ENCODE data around the gene WDR47. TPM values are rescaled to one million over a fixed set of nuclear protein-coding genes. Genes with fewer than 3 reads are reported as not detected.
"Not testable (repeated sequence)": the region's sequence is repeated elsewhere in the genome, so short reads cannot be mapped to it uniquely, and the experiment has no call there.

The WDR47 gene
- total RNA-seq, 2 experiments from 2014 or later = 8.2 to 8.4 TPM

DNA sequence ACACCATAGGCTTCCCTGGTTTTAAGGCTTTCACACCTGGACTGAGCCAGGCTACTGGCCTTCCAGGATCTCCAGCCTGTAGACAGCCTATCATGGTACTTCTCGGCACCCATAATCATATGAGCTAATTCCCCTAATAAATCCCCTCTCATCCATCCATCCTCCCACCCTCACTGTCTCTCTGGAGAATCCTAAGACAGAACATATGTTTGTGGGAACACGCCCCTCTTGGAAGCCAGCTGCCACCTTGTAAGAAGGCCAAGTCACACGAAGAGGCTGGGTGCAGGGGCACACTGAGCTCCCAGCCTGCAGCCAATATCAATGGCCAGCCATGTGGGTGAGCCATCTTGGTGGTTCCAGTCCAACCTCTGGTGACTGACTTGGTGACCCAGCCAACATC is 86.0 kb downstream of the WDR47 start:
- intact Hi-C loops (cut with micrococcal nuclease) = no loop called here
- H3K36me3 Mint-ChIP-seq (ENCODE audit: low read depth) = peaks cover 44% of the 10 kb centered on the region
- CTCF ChIA-PET = interaction anchor here (0.6 kb wide), 1 partner anchor 176 kb away, joined by 3 read pairs; no protein-coding TSS in a partner anchor
- H3K4me3 Mint-ChIP-seq = no peak overlapping the region
- no peak for DNase-seq
- peaks cover 40% of the 10 kb centered on the region for H3K4me1 Mint-ChIP-seq (ENCODE audit: low read depth)
- H3K27me3 Mint-ChIP-seq (ENCODE audit: low read depth) = no peaks in the 10 kb centered on the region
- no peaks in the 10 kb centered on the region for H3K9me3 Mint-ChIP-seq
- H3K27ac Mint-ChIP-seq = peak overlapping the region; percentile 41

DNA sequence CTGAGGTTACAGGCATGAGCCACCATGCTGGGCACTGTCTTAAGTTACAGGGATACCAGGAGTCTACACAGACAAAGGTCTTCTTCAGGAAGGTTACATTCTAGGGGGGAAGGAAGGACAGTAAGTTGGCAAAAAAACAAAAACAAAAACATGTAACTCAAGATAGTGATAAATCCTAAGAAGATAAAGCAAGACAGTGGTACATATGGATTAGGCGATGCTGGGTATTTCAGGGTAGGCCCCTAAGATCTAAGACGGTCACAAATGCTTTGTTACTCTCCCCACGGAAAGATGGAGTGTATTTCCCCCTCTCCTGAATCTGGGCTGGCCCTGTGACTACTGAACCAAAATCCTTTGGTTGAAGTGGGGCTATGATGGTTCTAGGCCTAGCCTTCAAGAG is 86.8 kb downstream of the WDR47 start:
- H3K27ac Mint-ChIP-seq = no peak overlapping the region
- peaks cover 38% of the 10 kb centered on the region for H3K36me3 Mint-ChIP-seq (ENCODE audit: low read depth)
- CTCF ChIA-PET = no interaction called here
- intact Hi-C loops (cut with micrococcal nuclease) = no loop called here
- H3K27me3 Mint-ChIP-seq (ENCODE audit: low read depth) = no peaks in the 10 kb centered on the region
- no peak overlapping the region for H3K4me3 Mint-ChIP-seq
- H3K4me1 Mint-ChIP-seq (ENCODE audit: low read depth) = peaks cover 38% of the 10 kb centered on the region
- no peaks in the 10 kb centered on the region for H3K9me3 Mint-ChIP-seq
- DNase-seq = no peak

DNA sequence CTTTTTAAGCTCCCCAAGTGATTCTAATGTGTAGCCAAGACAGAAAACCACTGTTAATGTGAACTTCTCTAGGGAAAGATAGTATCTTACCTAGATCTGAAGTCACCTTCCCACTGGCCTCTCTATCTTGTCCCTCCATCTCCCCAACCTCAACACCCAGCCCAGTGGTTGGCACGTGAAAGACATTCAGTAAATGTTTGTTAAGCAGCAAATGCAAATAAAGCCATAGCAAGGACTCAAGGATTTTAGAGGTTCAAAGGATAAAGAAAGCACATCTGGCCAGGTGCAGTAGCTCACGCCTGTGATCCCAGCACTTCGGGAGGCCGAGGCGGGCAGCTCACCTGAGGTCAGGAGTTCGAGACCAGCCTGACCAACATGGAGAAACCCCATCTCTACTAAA is 88.5 kb downstream of the WDR47 start:
- no peak overlapping the region for H3K27ac Mint-ChIP-seq
- peaks cover 31% of the 10 kb centered on the region for H3K4me1 Mint-ChIP-seq (ENCODE audit: low read depth)
- H3K36me3 Mint-ChIP-seq (ENCODE audit: low read depth) = peaks cover 31% of the 10 kb centered on the region
- CTCF ChIA-PET = no interaction called here
- no peaks in the 10 kb centered on the region for H3K27me3 Mint-ChIP-seq (ENCODE audit: low read depth)
- H3K4me3 Mint-ChIP-seq = no peak overlapping the region
- intact Hi-C loops (cut with micrococcal nuclease) = no loop called here
- no peaks in the 10 kb centered on the region for H3K9me3 Mint-ChIP-seq
- no peak for DNase-seq

DNA sequence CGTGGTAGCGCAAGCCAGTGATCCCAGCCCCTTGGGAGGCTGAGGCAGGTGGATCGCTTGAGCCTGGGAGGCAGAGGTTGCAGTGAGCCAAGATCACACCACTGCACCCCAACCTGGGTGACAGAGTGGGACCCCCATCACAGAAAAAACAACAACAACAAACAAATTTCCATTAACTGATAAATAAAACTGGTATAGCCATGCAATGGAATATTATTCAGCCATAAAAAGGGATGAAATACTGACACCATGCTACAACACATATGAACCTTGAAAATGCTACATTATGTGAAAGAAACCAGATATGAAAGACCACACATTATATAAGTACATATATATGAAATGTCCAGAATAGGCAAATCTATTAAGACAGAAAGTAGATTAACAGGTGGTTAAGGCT is 90.7 kb downstream of the WDR47 start:
- Mint-ChIP-seq H3K27me3 (ENCODE audit: low read depth) (no peaks in the 10 kb centered on the region), H3K36me3 (ENCODE audit: low read depth) (peaks cover 26% of the 10 kb centered on the region), H3K4me1 (ENCODE audit: low read depth) (peaks cover 10% of the 10 kb centered on the region), H3K27ac (no peak overlapping the region), H3K9me3 (no peaks in the 10 kb centered on the region), H3K4me3 (no peak overlapping the region)
- no peak for DNase-seq
- intact Hi-C loops (cut with micrococcal nuclease) = no loop called here
- CTCF ChIA-PET = interaction anchor here (0.6 kb wide), 3 partner anchors 56 to 236 kb away, joined by 3 to 4 read pairs (median 3); no protein-coding TSS in a partner anchor

DNA sequence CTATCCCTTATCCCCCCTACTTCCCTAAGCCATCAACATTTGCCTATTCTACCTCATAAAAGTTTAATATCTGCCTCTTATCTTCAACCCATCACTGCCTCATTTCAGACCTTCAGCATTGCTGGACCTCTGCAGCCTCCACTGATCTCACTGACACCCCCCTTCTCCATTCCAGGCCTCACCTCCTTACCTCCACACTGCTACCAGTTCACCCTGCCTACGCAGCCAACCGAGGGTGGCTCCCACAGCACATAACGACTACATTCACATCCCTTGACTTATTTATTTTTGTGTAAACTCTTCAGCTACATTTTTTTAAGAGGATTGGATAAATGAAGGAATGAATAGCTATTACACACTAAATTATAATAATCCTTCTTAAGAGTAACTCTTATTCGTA is 92.9 kb downstream of the WDR47 start:
- no peaks in the 10 kb centered on the region for H3K9me3 Mint-ChIP-seq
- intact Hi-C loops (cut with micrococcal nuclease) = no loop called here
- CTCF ChIA-PET = interaction anchor here (1.1 kb wide), 1 partner anchor 13 kb away, joined by 3 read pairs; no protein-coding TSS in a partner anchor
- H3K36me3 Mint-ChIP-seq (ENCODE audit: low read depth) = peaks cover 15% of the 10 kb centered on the region
- no peaks in the 10 kb centered on the region for H3K27me3 Mint-ChIP-seq (ENCODE audit: low read depth)
- H3K4me3 Mint-ChIP-seq = no peak overlapping the region
- no peak overlapping the region for H3K27ac Mint-ChIP-seq
- no peaks in the 10 kb centered on the region for H3K4me1 Mint-ChIP-seq (ENCODE audit: low read depth)
- DNase-seq = no peak

DNA sequence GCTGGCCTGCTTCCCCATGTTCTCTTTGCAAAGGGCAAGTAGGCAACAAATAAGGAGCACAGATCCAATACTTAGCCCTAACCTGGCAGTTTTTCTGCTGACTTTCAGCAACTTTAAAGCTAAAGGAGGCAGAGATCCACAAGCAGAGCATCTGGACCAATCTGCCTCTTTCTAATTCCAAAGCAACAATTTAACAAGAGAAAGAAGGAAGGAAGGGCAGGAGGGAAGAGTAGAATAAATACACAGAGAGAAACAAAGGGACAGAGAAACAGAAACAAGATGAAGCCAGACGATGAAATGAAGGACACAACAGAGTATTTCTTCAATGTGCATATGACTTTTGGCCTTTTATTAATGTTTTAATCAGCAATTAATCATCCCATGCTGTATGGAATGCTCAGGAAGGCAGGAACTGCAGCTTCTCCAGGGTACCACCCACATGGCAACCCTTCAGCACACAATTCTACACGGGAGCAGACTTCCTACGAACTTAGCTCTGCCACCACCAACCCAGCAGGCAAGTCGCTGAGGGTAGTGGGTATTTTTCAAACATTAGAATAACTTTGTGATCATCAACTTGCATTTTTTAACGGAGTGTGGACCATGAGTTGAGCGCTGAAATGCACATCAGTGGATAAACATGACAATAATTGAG is 93.9 kb downstream of the WDR47 start:
- CTCF ChIA-PET = no interaction called here
- Mint-ChIP-seq H3K4me1 (ENCODE audit: low read depth) (no peaks in the 10 kb centered on the region), H3K36me3 (ENCODE audit: low read depth) (peaks cover 13% of the 10 kb centered on the region), H3K27me3 (ENCODE audit: low read depth) (no peaks in the 10 kb centered on the region), H3K4me3 (no peak overlapping the region), H3K9me3 (no peaks in the 10 kb centered on the region), H3K27ac (no peak overlapping the region)
- no peak for DNase-seq
- intact Hi-C loops (cut with micrococcal nuclease) = no loop called here

DNA sequence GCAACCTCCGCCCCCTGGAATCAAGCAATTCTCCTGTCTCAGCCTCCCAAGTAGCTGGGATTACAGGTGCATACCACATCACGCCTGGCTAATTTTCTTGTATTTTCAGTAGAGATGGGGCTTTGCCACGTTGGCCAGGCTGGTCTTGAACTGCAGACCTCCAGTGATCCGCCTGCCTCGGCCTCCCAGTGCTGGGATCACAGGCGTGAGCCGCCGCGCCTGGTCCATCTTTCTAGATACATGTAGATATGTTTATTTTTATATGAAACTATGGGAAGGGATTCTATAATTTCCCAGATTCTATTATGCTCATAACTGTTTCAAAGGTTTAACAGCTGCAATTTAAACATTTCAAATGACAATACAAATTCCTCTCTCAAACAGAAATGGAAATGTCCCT is 105.7 kb downstream of the WDR47 start:
- Mint-ChIP-seq H3K27ac (no peak overlapping the region), H3K4me3 (no peak overlapping the region), H3K36me3 (ENCODE audit: low read depth) (peaks cover 32% of the 10 kb centered on the region), H3K9me3 (no peaks in the 10 kb centered on the region), H3K4me1 (ENCODE audit: low read depth) (no peaks in the 10 kb centered on the region), H3K27me3 (ENCODE audit: low read depth) (no peaks in the 10 kb centered on the region)
- CTCF ChIA-PET = no interaction called here
- intact Hi-C loops (cut with micrococcal nuclease) = no loop called here
- DNase-seq = no peak

DNA sequence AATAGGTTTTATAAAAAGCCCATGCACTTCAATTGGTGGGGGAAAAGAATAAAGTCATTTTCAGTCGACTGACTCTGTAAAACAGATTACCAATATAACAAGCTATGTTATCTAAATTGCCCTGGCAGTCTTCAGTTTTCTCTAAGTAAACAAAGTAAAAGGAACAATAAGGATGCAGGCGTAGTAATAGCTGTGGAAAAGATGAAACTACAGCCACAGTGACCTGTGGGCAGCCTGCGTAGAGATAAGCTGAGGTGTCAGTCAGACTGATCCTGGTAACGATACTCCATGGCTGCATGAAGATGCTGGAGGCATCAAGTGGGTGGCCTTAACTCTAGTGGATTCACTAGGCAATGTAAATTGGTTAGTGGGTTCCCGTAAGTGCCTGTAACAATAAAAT is 108.0 kb downstream of the WDR47 start:
- intact Hi-C loops (cut with micrococcal nuclease) = no loop called here

DNA sequence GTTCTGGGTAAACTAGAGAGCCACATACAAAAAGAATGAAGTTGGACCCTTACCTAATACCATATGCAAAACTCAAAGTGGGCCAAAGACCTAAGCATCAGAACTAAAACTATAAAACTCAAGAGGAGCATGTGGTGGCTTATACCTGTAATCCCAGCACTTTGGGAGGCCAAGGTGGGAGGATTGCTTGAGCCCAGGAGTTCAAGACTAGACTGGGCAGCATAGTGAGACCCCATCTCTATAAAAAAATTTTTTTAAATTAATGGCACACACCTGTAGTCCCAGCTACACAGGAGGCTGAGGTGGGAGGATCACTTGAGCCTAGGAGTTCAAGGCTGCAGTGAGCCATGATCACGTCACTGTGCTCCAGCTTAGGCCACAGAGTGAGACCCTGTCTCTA is 114.3 kb downstream of the WDR47 start:
- H3K27ac Mint-ChIP-seq = not testable (repeated sequence)

More for the DNA sequence above, 108.0 kb downstream of the WDR47 start:
- CTCF ChIA-PET = no interaction called here
- Mint-ChIP-seq H3K4me1 (ENCODE audit: low read depth) (no peaks in the 10 kb centered on the region), H3K27ac (no peak overlapping the region), H3K27me3 (ENCODE audit: low read depth) (no peaks in the 10 kb centered on the region), H3K4me3 (no peak overlapping the region), H3K36me3 (ENCODE audit: low read depth) (peaks cover 36% of the 10 kb centered on the region), H3K9me3 (no peaks in the 10 kb centered on the region)
- no peak for DNase-seq

DNA sequence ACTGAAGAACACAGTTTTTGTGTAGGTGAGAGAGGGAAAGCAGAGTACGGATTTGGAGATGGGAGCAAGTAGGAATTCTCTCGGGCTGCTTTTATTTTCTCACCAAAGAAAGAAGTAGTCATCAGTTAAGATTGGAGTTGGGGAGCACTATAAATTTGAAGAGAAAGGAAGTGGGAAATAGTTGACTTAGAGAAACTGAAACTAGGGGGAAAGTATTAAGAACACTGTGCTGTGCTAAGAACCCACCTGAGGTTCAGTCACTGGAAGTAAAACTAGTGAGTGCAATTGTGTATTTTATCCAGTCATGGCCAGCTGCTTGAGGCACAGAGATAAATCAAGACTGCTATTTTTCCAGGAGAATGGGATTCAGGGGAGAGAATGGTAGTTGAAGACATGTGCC is 116.0 kb downstream of the WDR47 start:
- no peak overlapping the region for H3K4me3 Mint-ChIP-seq
- H3K27me3 Mint-ChIP-seq (ENCODE audit: low read depth) = no peaks in the 10 kb centered on the region
- no peak for DNase-seq
- H3K27ac Mint-ChIP-seq = no peak overlapping the region
- no peaks in the 10 kb centered on the region for H3K4me1 Mint-ChIP-seq (ENCODE audit: low read depth)
- intact Hi-C loops (cut with micrococcal nuclease) = no loop called here
- CTCF ChIA-PET = no interaction called here
- peaks cover 20% of the 10 kb centered on the region for H3K36me3 Mint-ChIP-seq (ENCODE audit: low read depth)
- H3K9me3 Mint-ChIP-seq = no peaks in the 10 kb centered on the region

More for the DNA sequence above, 114.3 kb downstream of the WDR47 start:
- H3K4me3 Mint-ChIP-seq; CTCF ChIA-PET; H3K4me1 Mint-ChIP-seq (ENCODE audit: low read depth); H3K9me3 Mint-ChIP-seq; intact Hi-C loops (cut with micrococcal nuclease); DNase-seq; H3K27me3 Mint-ChIP-seq (ENCODE audit: low read depth): not testable (repeated sequence)
- peaks cover 24% of the 10 kb centered on the region for H3K36me3 Mint-ChIP-seq (ENCODE audit: low read depth)

Other genes with a start within 250 kb of the WDR47 start
- gene AKNAD1, start 185.0 kb downstream of the WDR47 start, total RNA-seq = not detected
- 10 to 100 TPM; 15.9 to 19.3 TPM for gene GPSM2, start 165.1 kb downstream of the WDR47 start, total RNA-seq
- gene CLCC1, start 78.6 kb downstream of the WDR47 start, total RNA-seq = 10 to 100 TPM; 14.3 to 15.2 TPM
- gene TAF13, start 33.9 kb upstream of the WDR47 start, total RNA-seq = 10 to 100 TPM; 20.1 to 23.7 TPM
- 10 to 100 TPM; 35.0 to 37.6 TPM for gene TMEM167B, start 48.7 kb upstream of the WDR47 start, total RNA-seq
- 1 to 10 TPM; 4.4 to 5.4 TPM for gene ELAPOR1, start 72.0 kb upstream of the WDR47 start, total RNA-seq
- gene SARS1, start 171.8 kb upstream of the WDR47 start, total RNA-seq = 100 to 1,000 TPM; 363 TPM
- 1 to 10 TPM; 1.1 to 1.2 TPM for gene CELSR2, start 207.4 kb upstream of the WDR47 start, total RNA-seq
- gene PSRC1, start 241.0 kb upstream of the WDR47 start, total RNA-seq = 10 to 100 TPM; 19.3 to 21.5 TPM

Measured in activated naive CD4-positive, alpha-beta T cell treated with anti-CD3 and anti-CD28 coated beads for 36 hours (primary cell).